ENCODE data around the gene SYT3.

Gene SYT3, protein sequence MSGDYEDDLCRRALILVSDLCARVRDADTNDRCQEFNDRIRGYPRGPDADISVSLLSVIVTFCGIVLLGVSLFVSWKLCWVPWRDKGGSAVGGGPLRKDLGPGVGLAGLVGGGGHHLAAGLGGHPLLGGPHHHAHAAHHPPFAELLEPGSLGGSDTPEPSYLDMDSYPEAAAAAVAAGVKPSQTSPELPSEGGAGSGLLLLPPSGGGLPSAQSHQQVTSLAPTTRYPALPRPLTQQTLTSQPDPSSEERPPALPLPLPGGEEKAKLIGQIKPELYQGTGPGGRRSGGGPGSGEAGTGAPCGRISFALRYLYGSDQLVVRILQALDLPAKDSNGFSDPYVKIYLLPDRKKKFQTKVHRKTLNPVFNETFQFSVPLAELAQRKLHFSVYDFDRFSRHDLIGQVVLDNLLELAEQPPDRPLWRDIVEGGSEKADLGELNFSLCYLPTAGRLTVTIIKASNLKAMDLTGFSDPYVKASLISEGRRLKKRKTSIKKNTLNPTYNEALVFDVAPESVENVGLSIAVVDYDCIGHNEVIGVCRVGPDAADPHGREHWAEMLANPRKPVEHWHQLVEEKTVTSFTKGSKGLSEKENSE

DNA sequence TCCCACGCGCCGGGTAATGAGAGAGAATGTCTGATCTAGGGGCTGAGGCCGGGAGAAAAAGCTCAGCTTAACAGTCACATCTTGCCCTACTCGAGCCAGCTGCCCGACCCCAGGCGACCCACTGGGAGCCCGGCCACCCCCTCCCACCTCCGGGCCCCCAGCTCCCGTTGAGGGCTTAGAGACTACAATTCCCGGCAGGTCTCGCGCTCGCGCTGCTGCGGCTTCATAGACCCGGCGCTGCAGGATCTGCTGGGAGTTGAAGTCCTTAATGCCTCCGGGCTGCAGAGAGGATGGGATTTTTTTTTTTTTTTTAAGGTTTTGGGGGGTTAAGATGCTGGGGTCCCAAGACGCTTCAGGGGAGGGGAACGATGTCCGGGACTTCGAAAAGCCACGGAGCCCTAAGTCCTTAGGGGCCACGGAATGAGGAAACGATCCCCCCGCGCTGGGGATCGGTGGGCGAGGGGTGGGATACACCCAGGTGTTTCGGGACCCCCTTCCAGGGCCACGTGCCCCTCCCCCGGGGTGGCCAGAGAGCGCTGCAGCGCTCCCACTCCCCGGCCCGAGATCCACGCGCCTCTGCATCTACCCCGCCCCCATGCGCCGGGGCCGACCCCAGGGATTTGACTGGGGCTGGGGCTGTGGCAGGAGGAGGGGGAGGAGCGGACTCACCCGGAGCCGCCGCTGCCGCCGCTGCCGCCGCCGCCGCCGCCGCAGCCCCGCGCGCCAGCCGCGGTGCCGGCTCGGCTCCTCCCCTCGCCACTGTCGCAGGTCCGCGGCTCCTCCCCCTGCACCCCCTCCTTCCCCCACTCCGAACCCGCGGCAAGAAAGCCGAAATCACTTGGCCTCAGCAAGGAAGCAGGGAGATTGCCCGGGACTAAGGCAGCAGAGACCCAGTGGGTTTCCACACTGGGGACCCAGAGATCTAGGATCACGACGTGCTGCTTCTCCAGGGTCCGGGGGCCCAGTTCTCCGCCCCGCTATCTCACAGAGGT is at the start of gene SYT3:
SYT3 (minus strand) TSS at position 761 of the 992 bp plus-strand sequence. CDS start 2,470 bp downstream, outside the sequence.
- peak; percentile 23 for DNase-seq

DNA sequence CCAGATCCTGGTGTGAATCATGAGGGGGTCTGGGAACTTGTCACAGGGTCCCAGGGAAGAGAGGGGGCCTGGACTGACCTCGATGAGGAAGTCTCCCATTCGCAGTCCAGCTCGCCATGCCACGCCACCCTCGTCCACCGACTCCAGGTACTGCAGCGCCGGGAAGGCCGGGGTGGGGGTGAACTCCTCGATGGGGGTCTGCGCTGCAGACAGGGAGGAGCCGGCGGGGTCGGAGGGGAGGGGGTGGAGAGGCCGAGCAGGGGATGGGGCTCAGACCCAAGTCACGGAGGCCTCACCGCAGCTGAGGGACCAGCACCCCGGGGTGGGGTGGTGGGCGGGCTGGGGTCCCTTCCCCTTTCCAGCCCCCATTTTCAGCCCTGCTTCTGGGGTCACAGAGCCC is 49.1 kb upstream of the SYT3 start:
- no peak for DNase-seq

DNA sequence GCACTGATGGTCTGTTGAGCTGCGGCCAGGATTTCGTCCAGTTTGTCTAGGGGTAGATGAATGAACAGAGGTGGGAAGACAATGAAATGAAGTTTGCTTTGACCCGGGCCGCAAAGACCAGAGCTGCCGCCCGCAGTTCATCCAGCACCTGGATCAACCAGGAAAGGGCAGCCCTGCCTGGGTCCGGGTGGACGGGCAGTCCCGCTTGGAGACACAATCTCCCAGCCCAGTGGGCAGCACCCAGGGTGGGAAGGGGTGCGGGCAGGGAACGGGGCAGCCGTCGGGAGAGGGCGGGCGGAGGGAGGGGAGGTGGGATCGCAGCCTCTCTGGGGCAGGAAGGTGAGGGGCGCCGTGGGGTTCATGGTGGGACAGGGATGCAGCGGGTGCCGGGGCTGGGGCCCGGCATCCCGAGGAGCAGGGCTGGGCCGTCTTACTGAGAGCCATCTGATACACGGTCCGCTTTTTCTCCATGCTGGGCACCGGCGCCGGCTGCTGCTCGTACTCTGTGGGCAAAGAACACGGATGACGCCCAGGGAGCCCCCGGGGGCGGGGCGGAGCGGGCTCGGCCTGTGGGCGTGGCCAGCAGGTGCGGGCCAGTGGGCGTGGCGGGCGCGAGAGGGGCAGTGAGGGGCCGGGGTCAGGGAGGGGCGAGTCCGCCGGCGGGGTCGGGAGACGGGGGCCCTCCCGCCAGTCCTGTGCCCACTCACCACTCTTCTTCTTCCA is 46.8 kb upstream of the SYT3 start:
- no peak for DNase-seq

DNA sequence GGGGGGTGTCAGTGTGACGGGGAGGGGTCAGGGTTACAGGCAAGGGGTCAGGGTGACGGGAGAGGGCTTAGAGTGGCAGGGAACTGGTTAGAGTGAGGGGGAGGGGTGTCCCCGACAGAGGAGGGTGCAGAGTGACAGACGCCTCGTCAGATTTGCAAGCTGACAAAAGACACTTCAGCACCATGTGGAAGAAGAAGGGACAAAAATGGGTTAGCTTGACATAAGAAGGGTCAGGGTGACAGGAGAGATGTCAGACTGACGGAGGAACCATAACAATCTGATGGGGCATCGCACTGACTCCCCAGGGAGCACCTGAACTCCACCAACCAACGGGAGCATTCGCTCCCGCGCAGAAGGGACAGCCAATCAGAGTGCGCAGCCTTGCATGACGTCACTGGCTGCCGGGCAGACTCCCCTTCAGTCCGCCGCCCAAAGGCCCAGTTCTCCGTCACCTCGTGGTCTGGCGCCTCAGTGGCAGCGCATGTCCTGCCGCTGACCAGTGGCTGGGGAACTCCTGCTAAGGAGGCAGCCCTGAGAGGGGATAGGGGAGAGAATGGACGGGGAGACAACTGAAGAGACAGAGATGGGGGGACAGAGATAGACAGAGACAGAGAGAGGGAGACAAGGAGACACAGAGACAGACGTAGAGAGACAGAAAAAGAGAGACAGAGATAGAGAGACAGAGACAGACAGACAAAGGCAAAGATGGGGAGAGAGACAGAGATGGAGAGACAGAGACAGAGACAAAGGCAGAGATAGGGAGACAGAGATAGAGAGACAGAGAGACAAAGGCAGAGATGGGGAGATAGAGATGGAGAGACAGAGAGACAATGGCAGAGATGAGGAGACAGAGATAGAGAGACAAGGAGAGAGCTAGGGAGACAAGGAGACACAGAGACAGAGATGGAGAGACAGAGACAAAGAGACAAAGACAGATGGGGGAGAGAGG is 39.8 kb upstream of the SYT3 start:
- DNase-seq, result peak; percentile 73

DNA sequence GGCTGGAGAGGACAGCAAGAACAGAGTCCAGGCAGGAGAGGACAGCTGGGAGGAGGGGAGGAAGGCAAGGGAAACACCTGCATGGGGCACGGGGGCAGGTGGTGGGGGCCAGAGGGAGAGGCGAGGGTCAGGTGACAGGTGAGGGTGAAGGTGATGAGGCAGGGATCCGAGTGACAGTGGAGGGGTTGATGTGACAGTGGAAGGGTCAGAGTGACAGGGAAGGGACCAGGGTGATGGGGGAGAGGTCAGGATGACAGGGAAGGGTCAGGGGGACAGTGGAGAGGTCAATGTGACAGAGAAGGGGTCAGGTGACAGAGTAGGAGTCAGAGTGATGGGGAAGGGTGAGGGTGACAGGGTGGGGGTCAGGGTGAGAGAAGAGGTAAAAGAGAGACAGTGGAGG is 38.6 kb upstream of the SYT3 start:
- DNase-seq, result no peak

DNA sequence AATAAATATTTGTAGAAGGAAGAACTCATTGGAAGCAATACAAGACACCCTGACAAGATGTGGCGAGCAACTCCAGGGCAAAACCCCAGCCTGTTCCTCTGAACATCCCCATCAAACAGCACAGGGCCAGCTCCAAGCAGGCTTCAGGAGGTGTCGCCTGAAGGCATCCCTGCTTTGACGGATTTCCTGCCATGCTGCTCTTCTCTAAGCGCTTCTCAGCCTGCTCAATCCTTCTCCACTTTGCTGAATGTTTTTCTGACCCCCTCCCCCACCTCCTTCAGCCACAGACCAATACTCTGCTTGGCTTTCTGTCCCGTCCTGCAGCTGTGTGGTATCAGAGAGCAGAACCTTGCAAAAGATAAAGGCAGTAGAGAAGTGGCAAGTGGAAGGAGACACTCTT is 38.0 kb upstream of the SYT3 start:
- DNase-seq, result no peak

DNA sequence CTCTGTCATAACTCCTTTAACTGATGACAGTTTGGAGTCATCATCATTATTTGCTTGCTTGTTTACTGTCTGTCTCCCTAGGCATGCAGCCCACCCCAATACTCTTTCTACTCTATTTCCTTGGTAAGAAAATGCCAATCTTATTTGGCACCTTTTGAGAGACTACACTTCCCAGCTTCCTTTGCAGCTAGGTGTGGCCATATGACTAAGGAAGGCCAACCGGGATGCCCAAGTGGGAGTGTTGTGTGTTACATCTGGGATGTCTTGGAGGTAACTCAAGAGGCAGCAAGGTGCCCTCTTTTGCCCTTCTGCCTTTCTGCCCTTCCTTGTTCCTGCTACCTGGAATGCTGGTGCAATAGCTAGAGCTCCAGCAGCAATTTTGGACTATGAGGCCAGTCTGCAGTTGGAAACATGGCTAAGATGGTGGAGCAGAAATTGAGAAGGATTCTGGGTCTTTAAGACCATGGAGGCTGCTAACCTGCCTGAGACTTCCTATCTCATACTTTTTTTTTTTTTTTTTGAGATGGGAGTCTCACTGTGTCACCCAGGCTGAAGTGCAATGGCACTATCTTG is 37.0 kb upstream of the SYT3 start:
- no peak for DNase-seq

DNA sequence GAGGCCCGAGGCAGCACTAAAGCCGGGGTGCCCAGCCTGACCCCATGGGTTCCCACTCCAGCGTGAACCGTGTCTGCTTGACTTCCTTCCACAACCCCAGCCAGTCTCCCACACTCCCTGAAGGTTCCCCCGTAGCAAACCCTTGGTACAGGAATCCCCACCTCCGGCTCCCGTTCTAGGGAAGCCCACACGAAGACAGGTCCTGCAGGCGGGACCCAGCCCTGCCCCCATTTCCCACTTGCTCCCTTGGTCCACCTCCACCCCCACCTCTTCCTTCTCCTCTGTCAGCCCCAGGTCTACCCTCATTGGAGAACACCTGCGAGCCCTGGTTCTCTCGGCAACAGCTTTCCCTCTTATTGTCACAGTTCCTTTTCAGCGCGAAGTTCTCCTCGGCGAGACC is 33.4 kb upstream of the SYT3 start:
- no peak for DNase-seq

DNA sequence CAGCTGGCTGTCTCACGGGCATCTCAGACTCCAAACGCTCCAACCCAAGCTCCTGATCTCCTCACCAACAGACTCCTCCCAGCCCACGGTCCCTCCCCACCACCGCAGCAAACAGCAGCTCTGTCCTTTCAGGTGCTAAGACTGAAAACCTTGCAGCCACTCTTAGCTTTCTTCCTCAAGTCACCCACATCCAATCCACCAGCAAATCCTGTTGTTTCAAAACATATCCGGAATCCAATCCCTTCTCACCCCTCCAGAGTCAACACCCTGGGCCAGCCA is 30.4 kb upstream of the SYT3 start:
- DNase-seq, result no peak

DNA sequence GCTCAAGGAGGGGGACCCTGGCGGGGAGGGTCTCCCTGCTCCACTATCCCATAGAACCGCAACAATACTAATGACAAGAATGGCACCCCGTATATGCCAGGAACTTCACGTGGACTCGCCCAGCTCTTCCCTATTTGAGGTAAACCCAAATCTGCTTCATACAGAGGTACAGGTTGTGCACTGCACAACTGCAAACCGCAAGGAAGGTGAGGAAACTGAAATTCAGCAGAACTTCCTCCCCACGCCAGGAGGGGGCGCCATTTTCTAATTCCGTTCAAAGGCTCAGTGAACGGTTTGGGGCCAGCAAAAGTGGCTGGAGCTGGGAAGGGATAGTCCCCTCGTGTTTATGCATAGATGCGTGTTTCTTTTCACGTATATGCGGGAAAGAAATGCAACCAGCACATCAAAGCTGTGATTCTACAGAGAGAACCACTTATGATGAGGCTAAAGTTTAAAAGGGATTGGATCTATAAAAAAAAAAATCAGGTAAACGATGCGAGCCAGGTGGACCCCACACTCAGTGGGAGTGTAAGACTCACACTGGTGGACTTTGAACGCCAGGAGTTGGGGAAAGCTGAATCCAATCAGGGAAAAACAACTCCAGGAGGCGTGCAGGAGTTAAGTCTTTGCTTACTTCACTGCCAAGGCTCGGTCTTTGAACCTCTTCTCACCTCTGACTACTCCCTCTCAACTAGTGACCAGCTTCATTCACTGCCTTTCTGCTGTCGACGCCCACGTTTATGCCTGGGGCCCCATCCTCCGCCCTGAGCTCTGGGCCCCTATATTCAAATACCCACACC is 29.8 kb upstream of the SYT3 start:
- peak; percentile 17 for DNase-seq

DNA sequence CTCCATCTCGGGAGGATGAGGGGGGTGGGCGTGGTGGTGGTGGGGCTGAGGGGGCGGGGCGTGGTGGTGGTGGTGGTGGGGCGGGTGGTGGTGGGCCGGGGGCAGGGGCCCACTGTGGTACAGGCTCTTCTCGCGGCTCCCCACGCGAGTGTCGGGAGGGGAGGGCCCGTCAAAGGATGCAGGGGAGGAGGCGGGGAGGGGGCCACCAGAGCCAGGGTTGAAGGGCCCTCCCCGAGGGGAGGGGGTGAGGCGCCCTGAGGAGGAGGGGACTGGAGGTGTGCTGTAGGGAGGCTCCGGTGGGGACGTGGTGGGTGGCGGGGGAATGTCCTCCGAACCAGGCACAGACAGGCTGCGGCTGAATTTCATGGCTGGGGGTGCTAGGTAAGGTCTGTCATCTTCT is 29.2 kb upstream of the SYT3 start:
- no peak for DNase-seq

DNA sequence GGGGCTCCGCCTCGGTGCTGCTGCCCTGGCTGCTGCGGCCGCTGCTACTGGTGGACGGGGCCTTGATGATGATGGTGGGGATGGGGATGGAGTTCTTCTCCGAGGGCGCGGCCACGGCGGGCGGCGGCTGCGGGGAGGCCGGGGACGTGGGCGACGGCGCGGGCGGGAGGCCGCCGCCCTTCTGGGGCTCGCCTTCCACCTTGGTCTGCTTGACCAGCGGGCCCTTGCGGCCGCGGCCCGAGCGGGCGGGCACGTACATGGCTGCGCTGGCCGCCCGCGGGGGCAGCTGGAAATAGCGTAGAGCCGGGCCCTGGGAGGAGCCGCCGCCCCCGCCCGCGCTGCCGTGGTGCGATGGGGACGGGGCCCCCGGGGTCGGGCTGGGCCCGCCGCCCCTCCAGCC is 28.7 kb upstream of the SYT3 start:
- no peak for DNase-seq

DNA sequence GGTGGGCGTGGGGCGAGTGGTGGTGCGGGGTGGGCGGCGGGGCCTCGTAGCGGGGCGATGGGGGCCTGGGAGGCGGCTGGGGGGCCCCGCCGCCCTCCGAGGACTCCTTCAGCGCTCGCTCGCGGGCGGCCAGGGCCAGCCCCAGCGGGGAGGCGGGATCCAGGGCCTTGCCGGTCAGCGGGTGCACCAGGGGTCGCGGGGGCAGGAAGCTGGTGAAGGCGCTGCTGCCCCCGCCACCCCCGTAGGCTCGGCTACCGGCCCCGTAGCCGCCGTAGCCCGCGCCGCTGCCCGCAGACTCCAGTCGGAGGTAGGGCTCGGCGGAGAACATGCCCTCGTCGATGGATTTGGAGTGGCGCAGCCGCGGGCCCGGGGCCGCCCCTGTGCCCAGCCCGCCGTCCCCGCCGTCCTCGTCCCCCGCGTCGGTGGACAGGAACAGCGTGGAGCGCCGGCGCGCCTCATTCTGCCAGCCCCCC is 28.1 kb upstream of the SYT3 start:
- DNase-seq, result no peak

DNA sequence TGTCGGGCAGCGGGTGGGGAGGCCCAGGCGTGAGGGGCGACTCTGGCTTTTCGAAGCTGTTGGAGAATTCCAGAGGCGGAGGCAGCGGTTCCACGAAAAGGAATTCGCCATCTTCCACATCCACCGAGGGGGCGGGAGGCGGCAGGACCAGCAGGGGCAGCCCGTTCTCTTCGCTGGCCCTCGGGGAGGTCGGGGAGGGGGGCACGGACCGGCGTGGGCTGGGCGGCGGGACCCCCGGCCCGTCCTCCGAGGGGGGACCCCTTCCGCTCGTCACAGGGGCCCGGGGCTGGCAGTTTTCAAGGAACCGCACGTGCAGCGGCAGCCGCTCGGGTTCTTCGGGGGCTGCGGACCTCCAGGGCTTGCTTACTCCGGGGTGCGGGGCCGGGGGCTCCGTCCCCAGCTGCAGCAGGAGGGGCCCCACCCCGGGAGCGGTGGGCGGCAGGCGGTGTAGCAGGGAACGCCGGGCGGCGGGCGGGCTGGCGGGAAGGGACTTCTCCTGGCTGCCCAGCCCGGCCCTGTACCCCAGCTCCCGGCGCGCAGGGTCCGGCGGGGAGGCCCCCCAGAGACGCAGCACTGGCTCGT is 27.6 kb upstream of the SYT3 start:
- DNase-seq, result no peak

DNA sequence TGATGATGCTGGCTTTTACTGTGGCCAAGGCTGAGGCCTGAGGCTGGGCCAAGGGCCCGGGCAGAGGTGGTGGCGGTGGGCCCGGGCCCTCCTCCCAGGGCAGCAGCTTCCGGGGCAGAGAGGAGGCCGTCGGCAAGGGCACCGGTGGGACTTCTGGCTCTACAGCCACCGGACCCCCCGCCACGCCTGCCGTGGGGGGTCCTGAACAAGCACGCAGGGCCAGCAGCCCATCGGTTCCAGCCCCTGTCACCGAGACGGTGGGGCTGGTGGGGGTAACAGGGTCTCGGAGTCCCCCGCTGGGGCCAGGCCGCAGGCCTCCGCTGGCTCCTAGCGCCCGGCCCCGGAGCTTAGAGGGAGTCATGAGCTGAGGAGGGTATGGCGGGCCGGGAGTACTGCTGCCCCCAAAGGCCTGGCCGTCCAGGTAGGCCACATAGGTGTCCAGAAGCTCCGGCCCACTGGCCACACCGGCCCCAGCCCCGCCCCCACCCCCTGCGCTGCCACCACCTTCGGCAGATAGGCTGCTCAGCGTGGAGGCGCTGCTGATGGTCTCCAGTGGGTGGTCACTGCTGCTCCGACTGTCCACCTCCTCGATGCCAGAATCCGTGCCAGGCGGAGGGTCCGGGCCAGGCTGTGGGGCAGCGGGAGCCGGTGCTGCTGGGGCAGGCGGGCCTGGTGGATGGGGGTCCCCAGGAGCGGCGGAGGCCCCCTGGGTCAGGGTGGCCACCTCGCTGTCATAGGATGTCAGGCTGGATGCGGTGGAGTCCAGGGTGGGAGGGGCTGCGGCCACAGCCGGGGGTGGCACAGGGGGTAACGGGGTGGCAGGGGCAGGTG is 26.9 kb upstream of the SYT3 start:
- no peak for DNase-seq

DNA sequence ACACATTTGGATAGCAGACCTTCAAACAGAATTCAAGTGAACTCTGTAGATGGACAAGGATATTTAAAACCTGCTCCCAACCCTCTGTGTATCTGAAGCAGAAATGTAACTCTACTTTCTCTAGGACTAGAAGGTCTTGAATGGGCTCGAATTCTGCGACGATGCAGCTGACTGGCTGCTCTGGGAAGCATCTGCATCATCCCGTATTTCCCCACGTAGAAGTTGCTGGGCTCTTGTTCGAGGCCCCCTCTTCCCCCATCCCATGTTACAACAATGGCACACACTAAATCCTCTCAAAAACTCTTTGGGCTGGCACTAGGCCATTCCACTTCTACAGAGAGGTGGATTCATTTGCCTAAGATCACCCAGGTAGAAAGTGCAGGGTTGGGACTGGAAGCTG is 24.5 kb upstream of the SYT3 start:
- DNase-seq, result no peak

DNA sequence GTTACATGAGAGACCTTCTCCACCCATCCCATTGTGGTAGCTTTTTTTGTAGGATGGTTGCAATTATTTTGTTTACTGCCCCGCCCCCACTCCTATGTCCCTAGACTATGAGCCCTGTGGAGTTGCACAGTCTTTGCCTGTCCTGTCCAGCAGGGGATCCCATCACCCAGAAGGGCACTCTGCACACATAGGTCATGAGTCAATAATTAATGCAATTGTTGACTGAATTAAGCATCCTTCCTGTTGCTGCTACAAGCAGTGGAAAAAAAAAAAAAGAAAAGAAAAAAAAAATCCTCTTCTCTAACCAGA is 23.8 kb upstream of the SYT3 start:
- DNase-seq, result no peak

DNA sequence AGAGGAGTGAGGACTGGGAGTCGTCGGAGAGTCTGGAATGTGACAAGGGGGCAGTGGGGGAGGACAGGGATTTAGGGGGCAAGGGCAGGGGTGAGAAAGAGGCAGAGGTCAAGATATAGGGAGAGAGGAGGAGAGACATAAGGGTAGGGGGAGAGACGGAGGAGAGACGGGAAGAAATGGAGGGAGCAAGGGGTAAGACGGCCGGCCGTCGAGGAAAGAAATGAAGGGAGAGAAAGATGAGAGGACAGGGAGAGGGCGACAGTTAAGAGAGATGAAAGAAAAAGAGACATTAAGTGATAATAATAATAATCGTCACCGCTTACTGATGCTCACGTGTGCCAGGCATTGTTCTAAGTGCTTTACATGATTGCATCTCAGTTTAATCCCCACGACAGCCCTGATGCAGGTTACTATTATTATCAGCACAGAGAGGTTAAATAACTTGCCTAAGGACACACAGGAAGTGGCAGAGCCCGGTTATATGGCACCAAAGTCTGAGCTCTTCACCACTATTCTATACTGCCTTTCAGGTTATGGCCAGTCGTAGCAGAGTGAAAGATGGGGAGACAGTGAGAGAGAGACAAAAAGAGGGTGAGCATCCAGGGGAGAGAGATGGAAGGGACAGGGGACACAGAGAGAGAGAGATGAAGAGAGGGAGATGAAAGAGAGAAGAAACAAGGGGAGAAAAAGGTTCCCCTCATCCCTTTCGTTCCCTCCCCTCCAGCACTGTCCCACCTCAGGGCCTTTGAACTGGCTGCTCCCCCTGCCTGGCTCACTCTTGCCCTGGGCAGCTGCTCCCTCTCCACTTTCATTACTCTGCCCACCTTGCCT is 23.2 kb upstream of the SYT3 start:
- DNase-seq, result no peak
